ENCODE data around the gene PKP2. TPM values are rescaled to one million over a fixed set of nuclear protein-coding genes. Genes with fewer than 3 reads are reported as not detected.

Gene PKP2
- total and polyA plus RNA-seq, 2 donors (not counting 3 experiments of a cell fraction or from before 2014, with no cell fraction given), result 1.4 to 6.5 TPM

DNA sequence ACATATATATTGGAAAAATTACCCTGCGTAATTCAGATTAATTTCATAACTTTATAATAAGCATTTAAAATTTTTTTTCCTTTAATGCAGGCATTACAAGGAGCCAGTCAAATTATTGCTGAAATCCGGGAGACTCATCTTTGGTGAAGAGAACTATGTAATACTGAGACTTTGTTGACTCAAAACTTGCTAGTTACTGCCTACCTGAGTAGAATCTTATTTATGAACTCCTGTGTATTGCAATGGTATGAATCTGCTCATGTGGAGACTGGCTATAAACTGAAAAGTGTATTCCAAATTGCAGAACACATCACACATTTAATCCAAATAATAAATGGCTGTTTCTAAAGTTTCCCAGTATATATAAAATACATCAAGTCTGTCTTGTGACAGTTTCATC is 153.3 kb downstream of the PKP2 start:
- Histone ChIP-seq H3K9me3 (replicated peaks; ENCODE audit: control insufficient read depth, insufficient read depth, low read length) (no peaks in the 10 kb centered on the region), H2AFZ (ENCODE audit: low read depth, low read length) (no peak overlapping the region), H3K4me3 (replicated peaks in 1 of 3; ENCODE audit: insufficient read depth in 1 of 3, low read depth in 1 of 3, low read length in 3 of 3) (no peak overlapping the region), H3K27me3 (ENCODE audit: control insufficient read depth in 2 of 2, insufficient read depth in 2 of 2, low read length in 2 of 2) (no peaks in the 10 kb centered on the region), H3K79me2 (ENCODE audit: control insufficient read depth, insufficient read depth, low read length) (peaks cover 2% of the 10 kb centered on the region), H3K9ac (replicated peaks; ENCODE audit: extremely low read depth, insufficient read depth, low read length) (no peak overlapping the region), H3K9me1 (replicated peaks; ENCODE audit: control insufficient read depth, extremely low read depth, insufficient read depth, low read length) (no peaks in the 10 kb centered on the region), H3K36me3 (ENCODE audit: control insufficient read depth in 2 of 2, extremely low read depth in 1 of 2, insufficient read depth in 2 of 2, low read length in 2 of 2) (peaks cover 19 to 35% of the 10 kb centered on the region in 2 experiments), H3K4me2 (ENCODE audit: insufficient read depth, low read length) (no peak overlapping the region), H3K4me1 (ENCODE audit: control insufficient read depth, extremely low read depth, insufficient read depth, low read length) (no peaks in the 10 kb centered on the region), H4K20me1 (replicated peaks; ENCODE audit: control insufficient read depth, extremely low read depth, insufficient read depth, low read length) (no peaks in the 10 kb centered on the region), H3K27ac (ENCODE audit: insufficient read depth, low read depth, low read length) (no peak overlapping the region)
- BruUV-seq (replicated peaks), result no TSS peak
- CTCF ChIA-PET, result interaction anchor here (1.4 kb wide), 1 partner anchor 1090 kb away, joined by 3 read pairs; no protein-coding TSS in a partner anchor
- FAIRE-seq (no peak), DNase-seq (ENCODE audit: low read depth, low spot score) (no peak)
- no peak for TF ChIP-seq FOS (IDR thresholded peaks at IDR 0.05; ENCODE audit: borderline replicate concordance, insufficient read depth, low read length)
- TF ChIP-seq POLR2AphosphoS5 (IDR thresholded peaks at IDR 0.05; ENCODE audit: insufficient read depth, low read depth, low read length), result no peak
- no peak for TF ChIP-seq EZH2 (IDR thresholded peaks at IDR 0.05; ENCODE audit: borderline replicate concordance, low read depth, low read length, severe bottlenecking)
- no peak for TF ChIP-seq JUN (IDR thresholded peaks at IDR 0.05; ENCODE audit: borderline replicate concordance, insufficient read depth, insufficient read length, low read depth)
- no peak for TF ChIP-seq MAX (IDR thresholded peaks at IDR 0.05; ENCODE audit: insufficient read depth, insufficient read length)
- TF ChIP-seq POLR2A (IDR thresholded peaks at IDR 0.05; ENCODE audit: low read depth, low read length), result no peak
- no peak for TF ChIP-seq MYC (IDR thresholded peaks at IDR 0.05; ENCODE audit: low read depth, low read length)
- TF ChIP-seq, protein P1, sequence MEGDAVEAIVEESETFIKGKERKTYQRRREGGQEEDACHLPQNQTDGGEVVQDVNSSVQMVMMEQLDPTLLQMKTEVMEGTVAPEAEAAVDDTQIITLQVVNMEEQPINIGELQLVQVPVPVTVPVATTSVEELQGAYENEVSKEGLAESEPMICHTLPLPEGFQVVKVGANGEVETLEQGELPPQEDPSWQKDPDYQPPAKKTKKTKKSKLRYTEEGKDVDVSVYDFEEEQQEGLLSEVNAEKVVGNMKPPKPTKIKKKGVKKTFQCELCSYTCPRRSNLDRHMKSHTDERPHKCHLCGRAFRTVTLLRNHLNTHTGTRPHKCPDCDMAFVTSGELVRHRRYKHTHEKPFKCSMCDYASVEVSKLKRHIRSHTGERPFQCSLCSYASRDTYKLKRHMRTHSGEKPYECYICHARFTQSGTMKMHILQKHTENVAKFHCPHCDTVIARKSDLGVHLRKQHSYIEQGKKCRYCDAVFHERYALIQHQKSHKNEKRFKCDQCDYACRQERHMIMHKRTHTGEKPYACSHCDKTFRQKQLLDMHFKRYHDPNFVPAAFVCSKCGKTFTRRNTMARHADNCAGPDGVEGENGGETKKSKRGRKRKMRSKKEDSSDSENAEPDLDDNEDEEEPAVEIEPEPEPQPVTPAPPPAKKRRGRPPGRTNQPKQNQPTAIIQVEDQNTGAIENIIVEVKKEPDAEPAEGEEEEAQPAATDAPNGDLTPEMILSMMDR (IDR thresholded peaks at IDR 0.05; ENCODE audit: extremely low read depth in 1 of 2, insufficient read depth in 1 of 2, low read depth in 1 of 2, low read length in 2 of 2), result no peak
- TF ChIP-seq GATA2 (IDR thresholded peaks at IDR 0.05; ENCODE audit: insufficient read depth, insufficient read length, low read depth, low read length), result no peak
- POLR2A ChIA-PET, result no interaction called here
- dilution Hi-C loops (cut with MboI; ENCODE audit: extremely low pct_ligation_motif_present, low sequenced_read_pairs) (no loop called here), intact Hi-C loops (cut with micrococcal nuclease) (no loop called here)
